Ectodermal cell (in vitro differentiated cells): ENCODE measurements around the gene PRKAB2. TPM values are rescaled to one million over a fixed set of nuclear protein-coding genes. Genes with fewer than 3 reads are reported as not detected.
A peak's percentile ranks its signal among the peaks of the same experiment; 100 is the strongest.

Experiments
- H3K27ac ChIP-seq: 2 replicates; pipeline ENCODE4 v1.7.0; 2013; ENCODE audit warnings: mild to moderate bottlenecking, low read depth, low read length; ENCODE audit not compliant: insufficient read depth, poor library complexity, severe bottlenecking
- H3K27me3 ChIP-seq: 2 replicates; pipeline ENCODE4 v1.7.0; 2013; ENCODE audit warnings: mild to moderate bottlenecking, low read length; ENCODE audit not compliant: insufficient read depth, control insufficient read depth, poor library complexity, severe bottlenecking
- H3K36me3 ChIP-seq: one replicate; pipeline ENCODE4 v1.7.0; 2013; ENCODE audit warnings: low read length; ENCODE audit not compliant: control insufficient read depth, insufficient read depth
- H3K4me1 ChIP-seq: one replicate; pipeline ENCODE4 v1.7.0; 2013; ENCODE audit warnings: low read length; ENCODE audit not compliant: control insufficient read depth, insufficient read depth
- H3K4me3 ChIP-seq: 2 replicates; pipeline ENCODE4 v1.7.0; 2013; ENCODE audit warnings: low read depth, low read length, control low read depth; ENCODE audit not compliant: insufficient read depth
- H3K9me3 ChIP-seq: 2 replicates; pipeline ENCODE4 v1.7.0; 2013; ENCODE audit warnings: mild to moderate bottlenecking, low read length, moderate library complexity; ENCODE audit not compliant: control insufficient read depth
- WGBS, 2 experiments: methylation state at CpG; one replicate each; pipeline ENCODE4 v1.1.7; 2013; ENCODE audit warnings: missing lambda C conversion rate in 2 of 2; 5-methylcytosine and 5-hydroxymethylcytosine counted together
- polyA plus RNA-seq, 4 experiments: library from polyadenylated mRNA; stranded (reverse); fragments of 50-300 nt; gene quantifications; one replicate each; pipeline ENCODE4 v1.2.3, GENCODE V29; 2013

Gene PRKAB2, protein sequence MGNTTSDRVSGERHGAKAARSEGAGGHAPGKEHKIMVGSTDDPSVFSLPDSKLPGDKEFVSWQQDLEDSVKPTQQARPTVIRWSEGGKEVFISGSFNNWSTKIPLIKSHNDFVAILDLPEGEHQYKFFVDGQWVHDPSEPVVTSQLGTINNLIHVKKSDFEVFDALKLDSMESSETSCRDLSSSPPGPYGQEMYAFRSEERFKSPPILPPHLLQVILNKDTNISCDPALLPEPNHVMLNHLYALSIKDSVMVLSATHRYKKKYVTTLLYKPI
- 31.9 TPM for polyA plus RNA-seq (2013, experiment 1 of 4)
- 33.0 TPM for polyA plus RNA-seq (2013, experiment 2 of 4)
- 28.8 TPM for polyA plus RNA-seq (2013, experiment 3 of 4)
- 31.4 TPM for polyA plus RNA-seq (2013, experiment 4 of 4)

- H3K27me3 ChIP-seq, result no peaks in the 10 kb centered on the region
- H3K4me1 ChIP-seq, result no peaks in the 10 kb centered on the region
- H3K9me3 ChIP-seq, result no peaks in the 10 kb centered on the region
- WGBS, 2 experiments, result 0% methylated on average over 72 of the region's 72 CpGs
- no peaks in the 10 kb centered on the region for H3K36me3 ChIP-seq
- H3K4me3 ChIP-seq, result peak within 1 kb of the TSS; percentile 86
- peak within 1 kb of the TSS; percentile 83 for H3K27ac ChIP-seq
These were observed at the start of gene PRKAB2 for GRCh38 chr1:147172168-147173016. Gene PRKAB2, minus strand, starts transcription at chr1:147172470. Its CDS starts 326 bp downstream, at chr1:147172144.

DNA sequence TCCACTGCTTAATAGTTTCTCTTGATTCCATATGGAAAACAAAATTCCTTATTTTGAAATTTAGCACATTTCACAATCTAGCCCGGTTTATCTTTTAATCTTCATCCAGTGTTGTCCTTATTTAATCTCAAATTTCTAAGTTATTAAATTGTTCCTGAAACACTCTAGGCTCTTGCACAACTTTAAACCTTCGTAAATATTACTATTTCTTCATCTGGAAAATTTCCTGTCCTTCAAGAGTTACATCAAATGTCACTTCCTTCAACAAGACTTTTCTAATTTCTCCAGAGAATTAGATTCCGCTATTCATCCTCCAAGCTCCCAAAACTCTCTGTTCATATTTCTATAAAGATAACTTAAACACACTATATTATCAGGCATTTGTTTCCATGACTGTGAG lies 46.3 kb upstream of the PRKAB2 start:
- H3K36me3 ChIP-seq, result no peaks in the 10 kb centered on the region
- no peaks in the 10 kb centered on the region for H3K27me3 ChIP-seq
- 89 to 95% methylated on average over 2 of the region's 3 CpGs for WGBS, 2 experiments
- H3K9me3 ChIP-seq, result no peaks in the 10 kb centered on the region
- H3K27ac ChIP-seq, result no peak overlapping the region
- no peak overlapping the region for H3K4me3 ChIP-seq
- H3K4me1 ChIP-seq, result no peaks in the 10 kb centered on the region

DNA sequence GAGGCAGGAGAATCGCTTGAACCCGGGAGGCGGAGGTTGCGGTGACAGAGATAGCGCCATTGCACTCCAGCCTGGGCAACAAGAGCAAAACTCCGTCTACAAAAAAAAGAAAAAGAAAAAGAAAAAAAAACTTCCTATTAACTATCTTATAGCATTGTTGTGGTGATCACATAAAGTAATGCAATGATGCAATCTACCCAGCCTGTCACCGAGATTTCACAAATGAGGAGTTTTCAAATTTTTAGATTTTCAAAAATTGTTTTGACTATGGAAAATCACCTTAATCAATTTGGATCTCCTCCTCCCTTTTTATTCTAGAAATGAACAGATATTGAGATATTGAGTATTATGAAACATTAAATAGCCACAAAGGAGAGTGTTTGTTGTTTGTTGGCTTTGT lies 44.9 kb upstream of the PRKAB2 start:
- H3K27me3 ChIP-seq, result no peaks in the 10 kb centered on the region
- H3K9me3 ChIP-seq, result no peaks in the 10 kb centered on the region
- no peaks in the 10 kb centered on the region for H3K4me1 ChIP-seq
- WGBS, 2 experiments, result 91 to 96% methylated on average over 5 to 6 of the region's 7 CpGs
- no peaks in the 10 kb centered on the region for H3K36me3 ChIP-seq
- no peak overlapping the region for H3K27ac ChIP-seq
- H3K4me3 ChIP-seq, result no peak overlapping the region

- H3K9me3 ChIP-seq, result no peaks in the 10 kb centered on the region
- H3K27ac ChIP-seq, result no peak overlapping the region
- 100% methylated on average over 2 to 3 of the region's 3 CpGs for WGBS, 2 experiments
These were observed 43.9 kb upstream of the PRKAB2 start for GRCh38 chr1:147216124-147216523.

DNA sequence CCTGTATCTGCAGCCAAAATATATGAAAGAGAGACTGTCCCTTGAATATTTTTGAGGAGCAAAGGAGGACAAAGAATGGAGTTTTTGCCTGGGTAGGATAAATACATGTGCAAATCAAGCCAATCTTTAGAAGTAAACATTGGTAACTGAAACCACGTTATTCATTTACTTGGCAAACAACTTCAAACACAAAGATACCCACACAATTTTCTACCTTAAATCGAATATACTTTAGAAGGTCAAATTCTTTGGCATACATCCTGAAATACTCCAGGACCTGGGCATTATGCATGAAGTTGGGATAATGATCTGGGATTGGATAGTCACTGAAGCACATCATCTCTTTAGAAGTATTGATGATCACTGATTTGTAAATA lies 43.3 kb upstream of the PRKAB2 start:
- 77 to 88% methylated on average over 2 of the region's 2 CpGs for WGBS, 2 experiments
- no peaks in the 10 kb centered on the region for H3K9me3 ChIP-seq
- H3K36me3 ChIP-seq, result no peaks in the 10 kb centered on the region
- no peaks in the 10 kb centered on the region for H3K27me3 ChIP-seq
- H3K4me3 ChIP-seq, result no peak overlapping the region
- H3K27ac ChIP-seq, result no peak overlapping the region
- H3K4me1 ChIP-seq, result no peaks in the 10 kb centered on the region

More at GRCh38 chr1:147216124-147216523, 43.9 kb upstream of the PRKAB2 start:
- Histone ChIP-seq H3K4me3 (no peak overlapping the region), H3K4me1 (no peaks in the 10 kb centered on the region), H3K27me3 (no peaks in the 10 kb centered on the region), H3K36me3 (no peaks in the 10 kb centered on the region)

DNA sequence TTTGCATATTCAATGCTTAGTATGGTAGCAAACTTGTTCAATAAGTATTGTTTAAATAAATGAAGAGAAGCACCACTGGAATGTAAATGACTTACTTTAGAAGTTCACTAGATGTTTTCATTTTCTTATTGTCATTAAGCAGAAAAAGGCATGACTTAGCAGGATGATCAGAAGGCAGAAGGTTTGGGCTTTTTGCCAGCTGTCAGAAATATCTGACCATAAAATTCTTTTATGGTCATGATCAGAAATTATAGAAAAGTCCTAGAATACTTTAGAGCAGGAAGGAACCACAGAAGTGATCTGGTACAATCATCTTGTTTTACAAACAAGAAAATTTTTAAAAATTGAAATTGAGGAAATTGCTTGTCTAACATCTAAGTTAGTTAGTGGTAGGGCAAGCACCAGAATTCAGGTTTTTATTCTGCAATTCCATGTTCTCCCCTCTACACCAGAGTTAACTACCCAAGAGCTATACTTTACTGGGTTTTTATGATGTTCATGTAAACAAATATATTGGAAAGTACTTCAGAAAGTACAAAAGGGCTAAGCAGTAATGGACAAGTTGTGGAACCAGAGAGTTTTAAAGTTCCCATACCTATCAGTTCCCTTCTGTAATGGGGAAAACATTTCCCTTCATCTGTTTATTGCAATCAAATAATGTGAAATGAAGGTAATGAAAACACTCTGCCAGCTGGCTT lies 42.7 kb upstream of the PRKAB2 start:
- H3K4me1 ChIP-seq, result no peaks in the 10 kb centered on the region
- H3K27ac ChIP-seq, result no peak overlapping the region
- no peaks in the 10 kb centered on the region for H3K27me3 ChIP-seq
- no peaks in the 10 kb centered on the region for H3K36me3 ChIP-seq
- H3K9me3 ChIP-seq, result no peaks in the 10 kb centered on the region
- H3K4me3 ChIP-seq, result no peak overlapping the region

DNA sequence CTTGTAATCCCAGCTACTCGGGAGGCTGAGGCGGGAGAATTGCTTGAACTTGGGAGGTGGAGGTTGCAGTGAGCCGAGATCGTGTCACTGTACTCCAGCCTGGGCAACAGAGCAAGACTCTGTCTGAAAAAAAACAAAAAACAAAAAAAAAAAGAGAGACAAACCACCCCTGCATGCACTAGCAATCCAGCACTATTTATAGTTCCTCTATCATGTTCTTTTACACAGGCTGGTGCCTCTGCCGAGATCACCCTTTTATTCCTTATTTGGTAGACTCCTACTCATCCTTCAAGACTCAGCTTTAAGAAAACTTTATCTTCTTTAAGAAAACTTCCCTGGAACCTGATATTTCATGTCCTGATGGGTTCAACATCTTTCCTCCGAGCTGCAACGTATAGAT lies 42.1 kb upstream of the PRKAB2 start:
- H3K4me1 ChIP-seq, result no peaks in the 10 kb centered on the region
- H3K4me3 ChIP-seq, result no peak overlapping the region
- H3K36me3 ChIP-seq, result no peaks in the 10 kb centered on the region
- H3K9me3 ChIP-seq, result no peaks in the 10 kb centered on the region
- WGBS, 2 experiments, result 92 to 94% methylated on average over 5 to 7 of the region's 7 CpGs
- no peak overlapping the region for H3K27ac ChIP-seq
- H3K27me3 ChIP-seq, result no peaks in the 10 kb centered on the region

- no peaks in the 10 kb centered on the region for H3K9me3 ChIP-seq
- H3K4me3 ChIP-seq, result no peak overlapping the region
These were observed 41.0 kb upstream of the PRKAB2 start for GRCh38 chr1:147213271-147213670.

DNA sequence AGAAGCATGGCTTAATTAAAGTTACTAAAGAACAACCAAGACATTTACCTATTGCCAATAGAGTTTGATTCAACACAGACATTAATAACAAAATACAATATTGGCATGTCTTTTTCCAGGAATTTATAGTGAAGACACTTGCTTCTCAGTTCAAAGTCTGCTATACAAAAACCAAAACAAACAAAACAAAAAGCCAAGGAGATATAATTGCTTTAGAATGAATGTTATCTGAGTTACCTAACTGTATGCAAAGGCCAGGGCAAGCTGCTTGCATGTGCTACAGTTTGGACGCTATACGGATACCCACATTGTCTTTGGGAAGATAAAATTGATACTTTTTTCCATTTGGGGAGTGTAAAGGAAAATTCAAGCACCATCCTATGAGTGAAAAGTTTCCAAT lies 39.3 kb upstream of the PRKAB2 start:
- Histone ChIP-seq H3K4me1 (no peaks in the 10 kb centered on the region), H3K27me3 (no peaks in the 10 kb centered on the region), H3K27ac (no peak overlapping the region), H3K4me3 (no peak overlapping the region), H3K36me3 (no peaks in the 10 kb centered on the region), H3K9me3 (no peaks in the 10 kb centered on the region)
- 97 to 98% methylated on average over 2 of the region's 2 CpGs for WGBS, 2 experiments

More at GRCh38 chr1:147213271-147213670, 41.0 kb upstream of the PRKAB2 start:
- H3K27ac ChIP-seq, result no peak overlapping the region
- no peaks in the 10 kb centered on the region for H3K36me3 ChIP-seq
- no peaks in the 10 kb centered on the region for H3K4me1 ChIP-seq
- H3K27me3 ChIP-seq, result no peaks in the 10 kb centered on the region

DNA sequence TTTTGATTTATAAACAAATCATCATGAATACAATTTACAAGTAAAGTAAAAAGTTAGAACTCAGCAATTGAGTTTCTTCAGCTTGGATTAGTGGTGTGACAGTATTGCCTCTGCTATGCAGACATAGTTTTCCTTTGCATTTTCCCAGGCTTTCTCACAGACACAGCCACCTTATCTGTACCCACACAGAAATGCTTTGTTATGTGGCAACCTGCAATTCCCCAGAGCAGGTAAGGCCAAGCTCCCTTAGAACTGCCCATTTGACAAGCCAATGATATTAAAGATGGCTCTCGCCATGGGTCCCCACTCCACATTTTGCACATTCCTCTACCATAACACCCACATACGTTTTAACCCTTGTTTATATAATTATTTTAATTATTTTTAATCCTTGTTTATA lies 38.7 kb upstream of the PRKAB2 start:
- Histone ChIP-seq H3K27ac (no peak overlapping the region), H3K4me3 (no peak overlapping the region), H3K9me3 (no peaks in the 10 kb centered on the region), H3K4me1 (no peaks in the 10 kb centered on the region), H3K36me3 (no peaks in the 10 kb centered on the region), H3K27me3 (no peaks in the 10 kb centered on the region)
- WGBS, 2 experiments, result 100% methylated on average over 1 of the region's 2 CpGs
